HG03442 (cell line): ENCODE measurements around the gene STIM1.

Source experiments
- ATAC-seq: cut with Tn5 transposase; IDR thresholded peaks from one replicate; pipeline ENCODE4 v1.9.1; 2021; ENCODE audit warnings: mild to moderate bottlenecking, moderate library complexity; ENCODE audit not compliant: unreplicated experiment

STIM1 gene

GRCh38 chr11:4060182-4060923 lies 204.9 kb downstream of the STIM1 start:
- ATAC-seq: no peak

GRCh38 chr11:4061700-4062099 lies 206.2 kb downstream of the STIM1 start:
- no peak for ATAC-seq

DNA sequence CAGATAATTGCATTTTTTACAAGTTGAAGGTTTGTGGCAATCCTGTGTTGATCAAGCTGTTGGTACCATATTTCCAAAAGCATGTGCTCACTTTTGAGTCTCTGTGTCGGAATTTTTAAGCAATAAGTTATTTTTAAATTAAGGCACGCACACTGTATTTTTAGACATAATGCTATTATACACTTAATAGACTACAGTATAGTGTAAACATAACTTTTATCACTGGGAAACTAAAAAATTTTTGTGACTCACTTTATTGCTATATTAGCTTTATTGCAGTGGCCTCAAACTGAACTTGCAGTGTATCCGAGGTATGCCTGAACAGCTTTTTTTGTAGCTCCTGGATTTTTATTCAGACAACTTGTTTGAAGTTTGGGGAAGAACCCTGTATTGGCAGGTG lies 207.9 kb downstream of the STIM1 start:
- ATAC-seq: no peak

DNA sequence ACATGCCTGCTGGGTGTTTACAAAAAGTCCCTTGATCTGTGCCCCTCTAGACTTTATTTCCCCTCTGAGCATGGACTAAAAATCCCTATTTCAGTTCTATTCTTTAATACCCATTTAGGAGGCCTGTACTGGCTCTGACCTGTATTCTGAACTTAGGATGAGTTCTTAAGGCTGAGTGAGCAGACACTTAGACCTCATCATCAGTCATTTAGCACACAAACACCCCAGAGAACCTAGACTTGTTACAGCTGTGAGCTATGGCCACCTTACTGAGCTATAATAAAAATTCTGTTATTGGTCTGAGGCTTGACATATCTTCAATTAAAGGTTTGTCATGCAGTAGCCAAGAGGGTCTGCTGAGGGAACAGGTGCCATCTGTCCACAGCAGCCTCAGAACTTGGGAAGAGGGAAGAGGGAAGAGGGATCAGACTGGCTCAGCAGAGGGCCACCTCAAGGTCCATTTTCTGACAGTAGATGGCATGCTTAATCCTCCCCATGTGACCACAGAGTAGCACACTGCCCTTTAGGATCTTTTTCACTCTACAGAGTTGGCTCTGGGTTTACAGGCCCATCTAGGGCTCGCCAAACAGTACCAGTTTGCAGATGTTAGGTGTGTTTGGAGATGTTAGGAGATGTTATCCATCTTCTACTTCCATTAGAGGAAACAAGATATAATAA lies 209.0 kb downstream of the STIM1 start:
- no peak for ATAC-seq

GRCh38 chr11:4065086-4065485 lies 209.6 kb downstream of the STIM1 start:
- ATAC-seq: no peak

DNA sequence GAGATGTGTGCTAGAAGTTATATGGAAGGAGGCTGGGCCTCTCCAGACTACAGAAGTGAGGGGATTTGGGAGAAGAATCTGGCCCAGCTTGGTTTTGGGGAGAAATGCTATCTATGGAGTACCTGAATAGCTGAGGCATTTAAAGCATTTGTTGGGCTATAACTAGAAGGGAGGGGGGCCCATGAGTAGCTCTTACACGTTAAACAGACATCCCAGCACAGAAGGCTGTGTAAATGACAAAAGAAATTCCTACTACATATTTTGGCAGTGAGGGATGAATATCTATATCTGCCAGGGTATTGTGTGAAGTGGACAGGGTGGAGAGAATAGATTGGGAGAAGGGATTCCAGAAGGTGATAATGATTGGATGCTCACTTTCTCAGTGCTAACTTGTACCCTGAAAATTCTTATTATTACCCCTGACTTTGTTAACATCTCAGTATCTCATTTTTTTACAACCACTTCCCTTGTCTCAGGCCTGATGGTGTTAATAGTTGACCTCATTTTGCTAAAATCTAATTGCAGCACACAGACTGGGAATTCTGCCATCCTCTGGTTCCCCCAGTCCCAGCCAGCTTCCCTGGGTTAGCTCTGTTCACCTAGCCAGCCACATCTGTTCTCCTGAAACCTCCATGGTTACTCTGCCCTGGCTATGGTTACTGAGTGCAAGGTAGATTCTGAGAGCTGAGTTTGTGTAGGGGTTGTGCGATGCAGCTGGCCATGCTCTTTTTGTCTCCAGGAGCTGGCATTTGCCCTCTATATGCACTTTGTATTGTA lies 210.3 kb downstream of the STIM1 start:
- no peak for ATAC-seq

GRCh38 chr11:4066910-4067309 lies 211.4 kb downstream of the STIM1 start:
- no peak for ATAC-seq

GRCh38 chr11:4068962-4069361 lies 213.5 kb downstream of the STIM1 start:
- no peak for ATAC-seq

GRCh38 chr11:4071325-4071724 lies 215.9 kb downstream of the STIM1 start:
- no peak for ATAC-seq

DNA sequence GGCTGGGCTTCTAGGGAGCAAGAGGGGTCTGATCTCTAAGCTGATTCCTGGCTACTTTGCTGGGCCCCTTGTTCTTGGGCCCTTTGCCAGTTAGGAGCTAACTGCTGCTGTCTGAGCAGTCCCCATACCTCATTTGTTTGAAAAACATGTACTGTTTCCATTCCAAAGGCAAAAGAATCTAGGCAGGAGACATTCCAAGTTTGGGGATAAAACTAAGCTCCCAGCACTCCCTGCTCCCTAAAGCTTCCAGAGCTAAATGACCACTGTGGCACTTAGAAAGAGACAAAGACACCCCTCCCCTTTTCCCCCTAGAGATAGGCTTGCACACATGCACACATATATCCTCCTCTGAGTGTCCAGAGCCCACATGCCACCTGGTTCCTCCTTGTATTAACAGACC lies 216.4 kb downstream of the STIM1 start:
- no peak for ATAC-seq

- ATAC-seq: no peak
These were observed 217.3 kb downstream of the STIM1 start for GRCh38 chr11:4072668-4073285.

DNA sequence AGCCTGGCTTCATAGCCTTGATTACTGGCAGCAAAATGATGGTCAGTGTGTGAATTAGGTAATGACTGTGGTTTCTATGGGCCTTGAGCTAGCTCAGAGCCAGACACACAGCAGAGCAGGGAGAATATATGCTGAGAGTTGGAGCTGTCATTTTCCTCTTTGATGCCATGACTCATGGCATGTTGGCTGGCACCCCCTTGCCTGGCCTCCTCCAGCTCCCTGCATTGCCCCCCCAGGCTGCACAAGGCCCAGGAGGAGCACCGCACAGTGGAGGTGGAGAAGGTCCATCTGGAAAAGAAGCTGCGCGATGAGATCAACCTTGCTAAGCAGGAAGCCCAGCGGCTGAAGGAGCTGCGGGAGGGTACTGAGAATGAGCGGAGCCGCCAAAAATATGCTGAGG lies 218.8 kb downstream of the STIM1 start:
- no peak for ATAC-seq

- no peak for ATAC-seq
These were observed 221.3 kb downstream of the STIM1 start for GRCh38 chr11:4076774-4077173.

GRCh38 chr11:4083198-4083597 lies 227.7 kb downstream of the STIM1 start:
- ATAC-seq: no peak

GRCh38 chr11:4084406-4085125 lies 229.1 kb downstream of the STIM1 start:
- no peak for ATAC-seq

- ATAC-seq: no peak
These were observed 230.1 kb downstream of the STIM1 start for GRCh38 chr11:4085575-4085974.

GRCh38 chr11:4086575-4087353 lies 231.3 kb downstream of the STIM1 start:
- ATAC-seq: no peak

GRCh38 chr11:4087551-4087950 lies 232.1 kb downstream of the STIM1 start:
- no peak for ATAC-seq

DNA sequence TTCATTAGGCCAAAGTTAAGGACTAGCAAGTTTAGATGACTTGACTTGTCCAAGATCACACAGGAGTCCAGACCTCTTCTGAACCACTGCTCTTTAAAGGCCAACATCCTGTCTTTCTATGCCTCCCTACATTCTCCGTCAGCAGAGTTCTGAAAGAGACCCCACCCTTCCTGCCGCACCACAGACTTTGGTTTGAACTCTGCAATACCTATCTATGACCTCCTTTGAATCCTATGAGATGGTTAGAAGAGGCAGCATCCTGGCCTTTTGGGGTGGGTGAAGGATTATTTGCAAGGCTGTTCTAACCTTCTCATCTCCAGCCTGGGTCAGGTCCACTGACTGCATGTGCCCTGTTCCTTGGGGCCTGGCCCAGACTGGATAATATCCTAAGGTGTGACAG lies 234.8 kb downstream of the STIM1 start:
- no peak for ATAC-seq

DNA sequence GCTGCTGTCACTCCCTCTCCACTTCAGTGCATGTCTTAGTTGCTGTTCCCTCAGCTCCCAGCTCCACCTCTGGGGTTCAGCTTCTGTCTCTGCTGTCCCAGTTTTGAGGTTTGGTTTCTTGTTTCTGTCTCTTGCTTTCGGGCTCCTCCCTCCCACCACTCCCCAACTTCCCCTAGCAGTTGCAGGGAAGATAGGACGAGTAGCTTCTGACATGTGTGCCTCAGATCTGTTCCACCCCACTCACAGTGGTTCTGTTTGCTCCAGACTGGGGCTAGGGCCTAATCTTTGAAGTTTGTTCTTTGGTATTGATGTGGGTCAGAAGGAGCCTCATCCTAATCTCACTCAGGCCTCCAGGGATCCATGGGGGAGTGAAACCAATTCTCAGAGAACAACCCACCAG lies 236.6 kb downstream of the STIM1 start:
- no peak for ATAC-seq
